ENCODE results near the gene ABLIM2.
A peak's percentile ranks its signal among the peaks of the same experiment; 100 is the strongest.

ABLIM2 gene

DNA sequence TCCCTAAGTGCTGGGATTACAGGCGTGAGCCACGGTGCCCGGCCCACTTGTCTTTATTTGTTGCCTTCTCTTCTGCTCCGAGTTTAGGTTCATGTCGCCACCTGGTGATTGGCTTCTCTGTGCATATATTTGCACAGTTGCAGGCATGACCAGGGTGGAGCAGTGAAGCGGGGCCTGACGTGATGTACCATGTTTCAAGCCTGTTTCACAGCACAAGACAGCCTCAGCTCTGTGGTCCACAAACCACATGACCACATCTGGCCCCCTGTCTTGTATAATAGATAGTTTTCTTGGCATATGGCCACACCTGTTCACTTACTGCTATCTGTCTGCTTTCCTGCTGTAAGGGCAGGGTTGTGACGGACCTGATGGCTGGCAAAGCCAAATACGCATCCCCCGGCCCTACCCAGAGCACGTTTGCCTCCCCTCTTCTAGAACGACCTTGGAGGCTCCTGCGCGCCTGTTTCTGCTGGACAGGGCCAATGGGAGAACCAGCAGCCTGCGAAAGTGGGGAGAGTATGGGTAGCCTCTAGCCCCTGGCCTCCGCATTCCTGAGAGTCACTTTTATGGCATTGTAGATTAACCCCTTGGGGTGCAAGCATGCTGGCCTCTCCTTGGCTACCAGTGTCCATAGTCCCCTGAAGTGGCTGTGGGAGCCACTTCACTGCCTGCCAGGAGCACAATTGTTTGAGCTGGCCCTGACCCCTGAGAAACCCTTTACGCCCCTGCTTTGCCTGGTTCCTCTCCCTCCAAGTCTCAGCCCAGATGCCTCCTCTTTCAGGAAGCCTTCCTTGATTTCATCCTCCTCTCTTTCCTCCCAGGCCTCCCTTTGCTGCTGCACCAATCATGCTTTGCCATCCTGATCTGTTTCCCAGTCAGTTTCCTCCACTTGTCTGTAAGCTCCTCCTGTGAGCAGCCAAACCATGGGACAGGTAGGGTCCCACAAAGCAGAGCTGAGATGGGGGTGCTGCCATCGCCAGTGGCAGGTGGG lies 34.4 kb upstream of the ABLIM2 start:
- no peak for DNase-seq

DNA sequence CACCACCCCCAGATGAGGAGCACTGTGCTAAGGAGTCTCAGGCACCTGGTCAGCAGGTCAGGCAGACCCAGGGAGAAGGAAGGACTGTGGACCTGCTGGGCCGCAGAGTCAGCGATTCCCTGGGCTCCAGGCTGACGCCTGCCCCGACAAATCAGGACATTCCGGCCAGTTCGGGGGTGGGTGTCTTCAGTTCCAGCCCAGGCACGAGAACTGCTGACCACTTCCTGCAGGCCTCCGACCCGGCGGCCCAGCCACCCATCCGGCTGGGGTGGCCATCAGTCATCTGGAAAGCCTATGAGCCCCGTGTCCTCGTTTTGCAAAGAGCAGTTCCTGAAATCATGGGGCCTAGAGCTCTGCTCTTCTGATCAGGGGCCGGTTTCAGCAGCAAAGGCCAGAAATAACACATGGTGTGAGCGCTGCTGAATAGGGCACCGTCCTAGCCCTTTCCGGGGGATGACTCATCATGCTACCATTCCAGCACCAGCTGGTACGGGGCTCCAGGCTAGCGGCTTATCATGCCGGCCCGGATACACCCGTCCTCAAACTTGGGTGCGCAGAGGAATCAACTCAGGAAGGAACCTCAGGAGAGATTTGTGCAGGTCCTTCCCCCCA lies 32.6 kb upstream of the ABLIM2 start:
- DNase-seq: no peak

DNA sequence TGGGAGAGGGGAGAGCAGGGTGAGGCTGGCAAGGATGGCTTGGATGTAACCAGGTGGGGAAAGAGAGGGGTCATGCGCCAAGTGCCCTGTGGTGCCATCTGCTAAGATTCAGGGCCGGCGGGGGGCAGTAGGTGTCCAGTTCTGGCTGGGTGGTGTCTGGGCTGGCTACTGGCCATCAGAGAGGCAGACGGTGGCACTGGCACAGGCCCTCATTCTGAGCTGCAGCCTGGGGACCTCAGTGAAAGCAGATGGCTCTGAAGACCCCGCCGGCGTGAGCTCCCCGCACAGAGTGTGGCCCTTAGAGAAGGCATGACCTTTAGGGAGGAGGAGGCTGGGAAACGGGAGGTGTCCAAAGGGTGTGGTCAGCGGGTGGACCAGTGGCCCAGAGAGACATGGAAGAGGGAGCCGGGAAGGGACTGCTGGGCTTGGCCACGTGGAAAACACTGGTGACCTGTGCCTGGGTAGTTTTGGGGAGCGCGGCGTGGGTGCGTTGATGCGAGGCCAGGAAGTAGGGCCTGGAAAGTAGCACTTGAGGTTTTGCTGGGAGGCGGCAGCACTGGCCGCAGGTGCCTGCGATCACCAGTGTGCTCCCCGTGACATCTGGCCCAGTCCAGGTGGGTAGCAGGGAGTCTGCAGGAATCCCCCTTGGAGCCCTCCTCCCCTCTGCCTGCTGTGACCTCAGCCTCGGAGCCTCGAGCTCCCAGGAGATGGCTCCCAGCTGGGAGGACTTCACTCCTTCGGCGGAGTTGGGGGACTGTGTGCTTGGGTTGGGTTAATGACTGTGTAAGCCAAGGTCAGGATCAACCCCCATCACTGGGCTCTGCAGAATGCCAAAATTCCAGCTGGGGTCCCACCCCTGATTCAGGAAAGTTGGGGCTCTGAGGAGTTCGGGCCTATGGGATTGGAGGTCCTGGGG lies 31.2 kb upstream of the ABLIM2 start:
- DNase-seq: no peak

DNA sequence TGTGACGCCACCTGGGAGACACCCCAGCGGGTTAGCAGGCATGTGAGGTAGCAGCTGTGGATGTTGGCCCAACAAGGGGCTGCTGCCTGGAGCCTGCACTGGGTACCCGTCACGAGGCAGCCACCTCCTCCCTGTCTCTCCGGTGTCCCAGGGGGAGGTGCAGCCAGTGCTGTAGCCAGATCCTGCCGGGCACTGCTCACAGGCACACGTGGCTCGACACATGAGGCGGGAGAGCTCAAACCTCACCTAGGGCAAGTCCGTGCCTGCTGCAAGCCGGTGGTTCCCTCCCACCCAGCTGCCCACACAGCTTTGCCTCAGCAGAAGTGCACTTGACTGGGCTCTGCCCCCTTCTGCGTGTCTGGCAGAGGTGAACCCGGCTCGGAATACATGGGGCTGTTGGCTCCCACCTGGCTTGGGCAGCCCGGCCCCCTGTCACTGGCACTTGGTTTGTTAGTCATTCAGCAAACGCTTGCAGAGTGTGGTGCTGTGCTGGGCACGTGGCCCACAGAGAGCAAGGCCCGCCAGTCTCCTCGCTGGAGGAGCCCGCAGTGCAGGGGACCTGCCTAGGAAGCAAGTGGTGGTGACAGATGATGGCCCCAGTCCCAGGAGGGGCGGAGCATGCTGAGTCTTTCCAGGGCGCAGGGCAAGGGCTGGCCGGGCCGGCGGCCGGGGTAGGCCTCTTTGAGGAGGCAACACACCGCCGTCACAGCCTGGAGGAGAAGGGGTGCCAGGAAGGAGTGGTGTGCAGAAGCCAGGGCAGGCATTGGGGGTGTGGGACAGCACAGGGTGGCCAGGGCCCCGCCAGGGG lies 30.3 kb upstream of the ABLIM2 start:
- DNase-seq: no peak

DNA sequence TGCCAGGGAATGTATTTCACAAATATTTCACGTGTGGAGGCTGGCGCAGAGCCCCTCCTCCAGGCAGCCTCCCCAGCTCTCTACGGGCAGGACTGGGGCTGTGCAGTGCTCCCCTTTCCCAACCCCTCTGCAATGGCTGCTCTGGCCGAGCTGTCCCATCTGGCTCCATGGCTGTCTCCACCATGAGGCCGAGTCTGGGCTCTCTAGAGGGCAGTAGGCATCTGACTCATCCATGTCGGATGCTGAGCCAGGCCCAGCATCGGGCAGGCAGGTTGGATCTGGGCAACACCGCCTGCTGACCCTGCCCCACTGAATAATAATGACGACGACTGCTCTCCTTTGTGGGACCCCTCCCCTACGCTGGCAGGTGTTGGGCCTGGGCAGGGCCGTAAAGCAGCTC lies 29.5 kb upstream of the ABLIM2 start:
- no peak for DNase-seq

DNA sequence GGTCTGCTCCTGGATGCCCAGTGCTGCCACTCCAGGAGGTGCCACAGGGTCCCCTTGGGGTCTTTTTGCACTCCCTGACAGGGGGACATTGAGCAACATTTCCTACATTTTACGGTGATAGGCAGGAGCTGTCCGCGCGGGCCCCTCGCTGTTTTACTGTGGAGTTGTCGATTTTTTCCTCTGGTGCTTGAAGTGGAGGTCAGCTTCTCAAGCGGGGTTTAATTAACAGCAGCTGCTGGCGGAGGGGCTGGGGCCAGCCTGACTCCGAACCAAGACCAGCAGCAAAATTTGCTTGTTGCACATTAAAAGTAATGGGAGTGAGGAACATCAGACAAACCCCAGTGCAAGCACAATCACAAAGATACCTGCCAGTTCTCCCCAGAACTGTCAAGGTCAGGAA lies 27.3 kb upstream of the ABLIM2 start:
- no peak for DNase-seq

DNA sequence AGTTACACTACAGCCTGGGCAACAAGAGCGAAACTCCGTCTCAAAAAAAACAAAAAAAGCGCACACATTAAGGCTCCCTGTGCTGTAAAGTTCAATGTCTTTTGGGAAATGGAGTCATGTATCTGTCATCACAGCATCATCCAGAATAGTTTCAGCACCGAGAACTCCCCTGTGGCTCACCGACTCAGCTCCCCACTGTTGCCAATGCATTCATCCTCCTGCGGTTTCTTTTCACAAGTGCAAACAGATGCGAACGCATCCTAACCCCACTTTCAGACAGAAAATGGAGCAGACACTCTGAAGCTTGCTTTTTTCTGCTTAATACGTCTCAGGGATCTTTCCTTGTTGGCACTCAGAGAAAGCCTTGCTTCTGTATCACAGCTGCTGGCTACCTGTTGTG lies 26.7 kb upstream of the ABLIM2 start:
- no peak for DNase-seq

DNA sequence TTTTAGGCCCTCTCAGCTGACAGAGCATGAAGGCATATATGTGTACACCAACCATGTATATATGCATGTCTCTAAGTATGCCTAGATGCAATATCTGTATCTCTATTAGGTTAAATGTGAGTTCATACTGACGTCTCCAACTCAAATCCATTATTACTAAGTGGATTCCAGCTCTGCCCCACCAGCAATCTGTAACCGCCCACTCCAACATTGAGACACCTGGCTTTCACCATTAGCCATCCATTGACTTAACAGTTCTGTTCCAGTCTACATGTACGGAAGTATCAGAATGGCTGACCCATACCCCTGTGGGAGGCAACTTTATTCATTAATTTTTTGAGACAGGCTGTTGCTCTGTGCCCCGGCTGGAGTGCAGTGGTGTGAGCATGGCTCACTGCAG lies 25.4 kb upstream of the ABLIM2 start:
- no peak for DNase-seq

DNA sequence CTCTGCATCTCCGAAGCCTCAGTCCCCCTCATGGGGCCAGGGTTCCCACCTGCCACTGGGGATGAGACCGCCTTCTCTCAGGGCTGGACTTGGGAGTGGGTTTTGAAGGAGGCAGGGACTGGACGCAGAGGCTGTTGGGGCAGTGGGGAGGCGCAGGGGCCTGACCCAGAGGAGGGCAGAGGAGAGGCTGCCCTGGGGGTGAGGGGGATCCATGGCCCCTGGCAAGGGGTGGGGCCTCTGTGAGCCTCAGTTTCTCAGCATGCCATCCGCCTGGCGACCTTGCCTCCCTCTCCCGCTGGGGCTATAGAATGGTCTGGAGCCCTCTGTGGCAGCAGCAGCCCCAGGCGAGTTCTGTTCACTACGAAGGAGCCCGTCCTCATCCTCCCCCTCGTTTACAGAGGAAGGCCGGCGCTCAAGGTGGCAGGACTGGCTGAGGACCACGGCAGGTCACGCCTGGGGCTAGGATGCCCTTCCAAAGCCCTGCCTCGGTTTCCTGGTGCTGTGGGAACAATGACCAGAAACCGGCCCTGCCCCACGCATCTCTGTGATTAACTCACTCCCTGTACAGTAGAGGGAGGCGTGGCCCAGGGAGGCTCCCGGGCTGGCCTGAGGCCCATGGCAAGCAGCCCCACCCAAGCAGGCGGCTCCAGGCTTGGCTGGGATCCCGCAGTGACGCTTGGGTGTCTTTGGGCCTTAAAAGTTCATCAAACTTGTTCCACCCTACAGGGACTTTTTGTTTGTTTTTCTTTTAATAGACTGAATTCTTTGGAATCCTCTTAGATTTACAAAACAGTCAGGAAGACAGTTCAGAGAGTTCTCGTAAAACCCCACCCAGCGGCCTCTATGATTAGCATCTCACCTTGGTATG lies 24.5 kb upstream of the ABLIM2 start:
- DNase-seq: no peak

DNA sequence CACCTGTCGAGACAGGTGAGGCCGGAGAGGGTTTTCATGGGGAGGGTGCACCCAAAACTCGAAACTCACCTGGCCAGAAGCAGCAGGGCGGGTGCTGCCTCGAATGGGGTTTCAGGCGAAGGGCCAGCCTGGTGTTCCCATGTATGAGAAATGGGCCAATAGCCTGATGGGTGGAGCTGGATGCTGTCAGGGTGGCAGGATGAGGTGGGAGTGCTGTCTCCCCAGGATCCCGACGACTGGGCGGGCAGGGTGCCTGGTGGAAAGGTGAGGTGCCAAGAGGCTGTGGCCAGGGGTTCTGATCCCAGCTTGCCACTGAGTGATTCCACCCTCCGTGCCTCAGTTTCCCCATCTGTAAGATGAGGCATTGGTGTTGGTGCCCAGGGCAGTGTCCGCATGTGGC lies 23.7 kb upstream of the ABLIM2 start:
- DNase-seq: no peak

DNA sequence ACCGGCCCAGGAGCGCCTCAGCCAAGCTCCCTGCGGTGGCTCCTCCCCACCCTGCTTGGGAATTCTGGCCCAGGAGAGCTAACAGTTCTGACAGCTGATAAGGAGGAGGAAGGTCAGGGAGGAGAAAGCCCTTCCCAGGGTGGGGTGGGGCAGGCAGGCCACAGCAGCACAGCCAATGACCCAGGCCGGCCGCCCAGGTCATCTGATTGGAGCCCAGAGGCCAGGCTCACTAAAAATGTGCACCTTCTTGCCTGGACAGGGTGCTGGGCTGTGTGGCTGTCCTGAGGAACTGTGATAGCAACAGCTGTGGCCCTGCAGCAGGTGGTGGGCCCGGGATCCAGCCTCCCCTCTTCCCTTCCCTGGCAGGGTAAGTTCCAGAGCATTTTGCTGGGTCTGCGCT lies 23.2 kb upstream of the ABLIM2 start:
- no peak for DNase-seq

DNA sequence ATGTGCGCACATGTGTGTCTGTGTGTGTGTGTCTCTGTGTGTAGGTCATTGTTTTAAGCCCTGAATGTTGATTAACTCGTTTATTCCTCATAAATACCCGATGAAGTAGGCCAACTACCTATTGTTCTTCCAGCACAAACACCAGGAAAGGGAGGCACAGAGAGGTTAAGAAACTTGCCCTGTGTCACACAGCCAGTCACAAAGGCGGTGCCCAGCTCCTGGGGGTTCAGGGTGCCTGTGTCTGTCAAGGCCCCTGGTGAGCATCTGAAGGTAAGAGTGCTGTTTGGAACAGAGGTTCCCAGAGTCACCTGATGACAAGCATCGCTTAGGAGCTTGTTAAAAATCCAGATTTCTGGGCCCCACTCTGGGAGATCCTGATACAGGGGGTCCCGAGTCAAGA lies 22.5 kb upstream of the ABLIM2 start:
- no peak for DNase-seq

DNA sequence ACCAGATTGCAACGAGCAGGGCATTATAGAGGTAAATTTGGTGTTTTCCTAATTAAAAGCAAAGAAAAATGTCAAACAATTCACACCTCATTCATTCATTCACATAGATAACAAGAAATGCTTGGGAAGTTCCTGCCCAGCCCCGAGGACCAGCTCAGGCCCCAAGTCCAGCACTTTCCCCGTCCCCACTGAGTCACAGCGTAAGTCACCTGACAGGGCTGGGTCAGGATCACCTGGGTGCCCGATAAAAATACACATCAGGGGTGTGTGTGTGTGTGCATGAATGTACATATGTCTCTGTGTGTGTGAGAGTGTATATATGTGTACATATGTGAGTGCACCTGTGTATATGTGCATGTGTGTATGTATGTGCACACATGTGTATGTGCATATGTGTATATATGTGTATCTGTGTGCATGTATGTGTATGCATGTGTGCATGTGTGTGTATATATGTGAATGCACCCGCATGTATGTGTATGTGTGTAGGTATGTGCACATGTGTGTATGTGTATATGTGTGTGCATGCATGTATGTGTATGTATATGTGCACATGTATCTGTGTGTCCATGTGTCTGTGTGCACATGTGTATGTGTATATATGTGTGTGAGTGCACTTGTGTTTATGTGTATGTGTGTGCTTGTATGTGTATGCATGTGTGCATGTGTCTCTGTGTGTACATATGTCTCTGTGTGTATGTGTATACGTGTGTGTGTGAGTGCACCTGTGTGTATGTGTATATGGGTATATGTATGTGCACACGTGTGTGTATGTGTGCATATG lies 21.9 kb upstream of the ABLIM2 start:
- DNase-seq: no peak

DNA sequence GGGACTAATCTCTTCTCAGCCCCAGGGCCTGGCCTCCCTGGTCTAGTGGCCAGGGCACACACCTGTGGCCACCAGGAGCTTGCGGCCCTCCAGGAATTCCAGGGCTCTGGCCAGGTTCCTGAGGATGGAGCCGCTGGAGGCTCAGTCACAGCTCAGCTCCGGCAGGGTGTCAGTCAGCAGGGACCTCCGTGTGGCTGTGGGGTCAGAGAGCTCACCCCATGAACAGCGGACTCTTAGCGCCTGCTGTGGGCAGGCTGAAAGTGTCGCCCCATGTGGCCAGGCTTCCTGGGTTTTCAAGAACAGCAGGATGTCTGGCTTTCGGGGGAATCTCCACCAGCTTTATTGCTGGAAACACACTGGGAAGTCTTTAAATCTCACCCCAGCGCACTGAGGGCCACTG lies 21.2 kb upstream of the ABLIM2 start:
- DNase-seq: no peak

DNA sequence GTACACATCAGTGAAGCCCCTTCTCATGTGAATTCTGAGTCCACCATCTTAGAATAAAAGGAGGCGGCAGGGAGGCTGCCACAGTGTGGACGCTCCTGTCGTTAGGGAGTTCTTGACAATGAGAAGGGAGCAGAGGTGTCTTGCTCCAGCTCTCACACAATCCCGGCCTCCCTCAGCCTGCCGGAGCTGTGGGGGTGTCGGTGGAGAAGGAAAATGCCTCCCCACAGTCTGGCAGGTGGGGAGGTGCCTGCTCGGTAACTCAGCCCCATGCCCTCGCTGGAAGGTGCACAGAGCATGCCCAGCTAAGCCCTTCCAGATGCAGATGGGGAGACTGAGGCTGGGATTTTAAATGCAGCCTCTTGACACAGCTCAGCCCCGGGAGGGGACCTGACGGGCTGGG lies 20.5 kb upstream of the ABLIM2 start:
- DNase-seq: no peak

DNA sequence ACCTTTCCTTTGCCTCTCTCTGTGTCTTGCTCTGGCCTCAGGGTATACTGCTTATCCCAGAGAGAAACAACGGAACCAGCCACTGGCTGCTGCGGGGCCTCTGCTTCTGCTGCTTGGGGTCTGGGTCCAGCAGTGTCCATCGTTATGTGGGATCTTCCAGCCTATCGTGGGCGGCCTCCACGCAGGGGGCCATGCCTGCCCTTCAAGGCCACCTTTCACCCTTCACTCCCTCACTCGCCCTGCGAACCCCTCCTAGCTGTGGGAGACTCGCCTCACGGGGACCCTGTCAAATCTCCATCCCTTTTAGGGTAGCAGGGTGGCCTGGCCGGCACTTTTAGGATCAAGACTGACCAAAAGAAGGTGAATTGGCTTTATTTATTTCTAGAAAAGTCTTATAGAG lies 19.3 kb upstream of the ABLIM2 start:
- DNase-seq: no peak

DNA sequence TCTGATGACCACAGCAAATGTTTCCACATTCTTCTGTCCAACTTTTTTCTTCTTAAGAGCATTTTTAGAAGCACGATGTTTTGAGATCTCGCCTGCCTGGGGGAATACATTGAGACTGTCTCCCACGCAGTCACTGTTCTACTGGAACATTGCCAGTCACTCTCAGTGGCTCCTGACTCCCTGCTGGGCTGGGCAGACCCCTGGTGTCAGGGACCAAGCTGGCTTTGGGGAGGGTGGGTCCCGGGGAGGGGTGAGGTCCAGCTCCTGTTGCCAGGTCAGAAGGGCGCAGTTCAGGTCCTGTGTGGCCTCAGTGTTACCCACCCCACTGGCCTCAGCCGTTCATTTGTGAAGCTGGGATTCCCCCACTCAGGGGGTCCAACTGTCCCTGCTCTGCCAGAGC lies 18.9 kb upstream of the ABLIM2 start:
- DNase-seq: no peak

DNA sequence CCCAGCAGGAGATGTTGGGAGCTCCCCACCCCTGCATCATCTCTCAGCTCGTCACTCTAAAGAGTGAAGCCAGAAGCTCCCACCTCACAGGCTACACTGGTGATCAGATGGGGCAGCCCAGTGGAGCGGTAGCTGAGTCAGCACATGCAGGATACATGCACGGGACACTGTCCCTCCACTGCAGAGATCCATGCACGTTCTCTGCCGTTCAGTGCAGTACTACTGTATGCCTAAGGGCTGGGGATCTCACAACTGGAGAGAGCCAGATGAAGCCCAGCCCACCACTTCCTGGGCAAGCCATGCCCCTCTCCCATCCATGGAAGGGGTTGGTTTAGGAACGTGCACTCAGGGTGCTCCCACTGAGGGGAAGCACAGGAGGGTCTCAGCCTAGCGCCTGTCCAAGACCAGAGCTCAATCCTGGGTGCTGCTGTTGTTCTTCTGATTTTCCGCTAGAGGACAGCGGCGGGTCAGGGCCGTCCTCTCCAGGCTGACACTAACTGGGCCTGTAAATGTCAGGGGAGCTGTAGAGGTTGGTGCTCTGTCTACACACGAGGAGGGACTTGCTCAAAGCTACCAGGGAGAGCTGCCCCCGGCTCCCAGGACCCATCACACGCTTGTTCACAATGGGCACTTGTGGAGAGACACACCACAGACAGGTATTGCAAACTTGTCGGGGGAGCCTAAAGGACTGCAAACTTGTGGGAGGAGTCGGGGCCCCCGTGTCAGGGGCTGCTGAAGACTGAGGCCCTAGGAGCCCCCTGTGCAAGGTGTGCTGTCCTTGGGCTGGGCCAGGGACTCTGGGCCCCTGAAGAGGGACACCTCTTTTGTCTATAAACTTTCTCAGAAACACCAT lies 18.2 kb upstream of the ABLIM2 start:
- peak in 1 of 2 experiments; percentile 32 for DNase-seq

DNA sequence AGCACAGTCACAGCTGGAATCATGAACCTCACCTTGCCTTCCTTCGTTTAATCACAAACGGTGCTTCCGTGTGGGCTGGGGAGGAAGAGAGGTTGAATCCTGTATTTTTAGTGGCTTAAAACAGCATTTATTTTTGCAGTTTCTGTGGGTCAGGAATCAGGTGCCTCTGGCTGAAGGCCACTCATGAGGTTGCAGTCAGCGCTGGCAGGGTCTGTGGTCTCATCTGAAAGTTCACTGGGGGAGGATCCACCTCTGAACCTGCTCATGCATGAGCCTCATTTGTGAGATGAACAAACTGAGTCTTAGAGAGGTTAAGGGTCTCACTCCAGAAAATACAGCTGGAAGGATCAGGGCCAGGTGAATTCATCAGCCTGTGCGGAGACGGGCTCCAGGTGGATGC lies 17.1 kb upstream of the ABLIM2 start:
- DNase-seq: no peak

DNA sequence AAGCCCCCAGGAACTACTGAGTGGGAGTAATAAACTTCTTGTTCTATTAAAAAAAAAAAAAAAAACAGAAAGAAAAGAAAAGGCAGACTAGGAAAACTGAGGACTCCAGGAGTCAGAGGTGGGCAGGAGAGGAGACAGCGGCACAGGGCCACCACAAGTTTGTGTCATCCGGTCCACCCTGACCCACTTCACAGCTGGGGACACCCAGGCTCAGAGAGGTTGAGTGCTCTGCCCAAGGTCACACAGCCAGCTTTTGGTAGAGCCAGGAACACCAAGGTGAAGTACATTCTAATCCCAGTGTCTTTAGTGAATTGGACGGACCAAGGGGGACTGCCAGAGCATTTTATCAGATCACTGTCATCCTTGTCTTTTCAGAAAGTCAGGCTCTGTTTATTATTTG lies 16.4 kb upstream of the ABLIM2 start:
- no peak for DNase-seq
